ENCODE data around the gene TARDBP. TPM values are rescaled to one million over a fixed set of nuclear protein-coding genes. Genes with fewer than 3 reads are reported as not detected.

The TARDBP gene
- polyA plus RNA-seq, 1 donor from 2014 or later, result 129 TPM

- peaks cover 10% of the 10 kb centered on the region for H3K36me3 ChIP-seq (ENCODE audit: insufficient read depth, low read length)
- H3K9me2 ChIP-seq (ENCODE audit: insufficient read depth, low read length), result no peaks in the 10 kb centered on the region
- H2AFZ ChIP-seq (ENCODE audit: low read depth, low read length), result no peak overlapping the region
- peaks cover 5% of the 10 kb centered on the region for H4K20me1 ChIP-seq (ENCODE audit: insufficient read depth)
- H3K9me3 ChIP-seq (ENCODE audit: low read length), result no peaks in the 10 kb centered on the region
- no peak for TF ChIP-seq SMC3 (conservative IDR thresholded peaks at IDR 0.05; ENCODE audit: poor library complexity)
- TF ChIP-seq TAF1 (IDR thresholded peaks at IDR 0.05; ENCODE audit: low read depth), result no peak
- TF ChIP-seq EZH2 (IDR thresholded peaks at IDR 0.05; ENCODE audit: borderline replicate concordance, insufficient read depth, low read length, poor library complexity, severe bottlenecking), result no peak
- no peak for TF ChIP-seq CTCF (IDR thresholded peaks at IDR 0.05; ENCODE audit: poor library complexity, severe bottlenecking)
- TF ChIP-seq POLR2AphosphoS5 (IDR thresholded peaks at IDR 0.05), result no peak
- TF ChIP-seq MXI1 (conservative IDR thresholded peaks at IDR 0.05; ENCODE audit: poor library complexity, severe bottlenecking), result no peak
- TF ChIP-seq, protein P1, sequence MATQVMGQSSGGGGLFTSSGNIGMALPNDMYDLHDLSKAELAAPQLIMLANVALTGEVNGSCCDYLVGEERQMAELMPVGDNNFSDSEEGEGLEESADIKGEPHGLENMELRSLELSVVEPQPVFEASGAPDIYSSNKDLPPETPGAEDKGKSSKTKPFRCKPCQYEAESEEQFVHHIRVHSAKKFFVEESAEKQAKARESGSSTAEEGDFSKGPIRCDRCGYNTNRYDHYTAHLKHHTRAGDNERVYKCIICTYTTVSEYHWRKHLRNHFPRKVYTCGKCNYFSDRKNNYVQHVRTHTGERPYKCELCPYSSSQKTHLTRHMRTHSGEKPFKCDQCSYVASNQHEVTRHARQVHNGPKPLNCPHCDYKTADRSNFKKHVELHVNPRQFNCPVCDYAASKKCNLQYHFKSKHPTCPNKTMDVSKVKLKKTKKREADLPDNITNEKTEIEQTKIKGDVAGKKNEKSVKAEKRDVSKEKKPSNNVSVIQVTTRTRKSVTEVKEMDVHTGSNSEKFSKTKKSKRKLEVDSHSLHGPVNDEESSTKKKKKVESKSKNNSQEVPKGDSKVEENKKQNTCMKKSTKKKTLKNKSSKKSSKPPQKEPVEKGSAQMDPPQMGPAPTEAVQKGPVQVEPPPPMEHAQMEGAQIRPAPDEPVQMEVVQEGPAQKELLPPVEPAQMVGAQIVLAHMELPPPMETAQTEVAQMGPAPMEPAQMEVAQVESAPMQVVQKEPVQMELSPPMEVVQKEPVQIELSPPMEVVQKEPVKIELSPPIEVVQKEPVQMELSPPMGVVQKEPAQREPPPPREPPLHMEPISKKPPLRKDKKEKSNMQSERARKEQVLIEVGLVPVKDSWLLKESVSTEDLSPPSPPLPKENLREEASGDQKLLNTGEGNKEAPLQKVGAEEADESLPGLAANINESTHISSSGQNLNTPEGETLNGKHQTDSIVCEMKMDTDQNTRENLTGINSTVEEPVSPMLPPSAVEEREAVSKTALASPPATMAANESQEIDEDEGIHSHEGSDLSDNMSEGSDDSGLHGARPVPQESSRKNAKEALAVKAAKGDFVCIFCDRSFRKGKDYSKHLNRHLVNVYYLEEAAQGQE (IDR thresholded peaks at IDR 0.05; ENCODE audit: borderline replicate concordance), result no peak
- TF ChIP-seq RAD21 (conservative IDR thresholded peaks at IDR 0.05), result no peak
- no peak for TF ChIP-seq EP300 (conservative IDR thresholded peaks at IDR 0.05; ENCODE audit: poor library complexity, severe bottlenecking)
- no peak overlapping the region for H3K27ac ChIP-seq (ENCODE audit: low read length)
- no peaks in the 10 kb centered on the region for H3K27me3 ChIP-seq (ENCODE audit: insufficient read depth, low read depth, low read length)
- no peak overlapping the region for H3K9ac ChIP-seq (ENCODE audit: low read length)
- no peaks in the 10 kb centered on the region for H3F3A ChIP-seq (ENCODE audit: insufficient read depth, low read length, poor library complexity, severe bottlenecking)
- H3K4me2 ChIP-seq (ENCODE audit: low read length), result no peak overlapping the region
- no peak overlapping the region for H3K4me3 ChIP-seq (ENCODE audit: low read length)
- H3K79me2 ChIP-seq (replicated peaks; ENCODE audit: insufficient read depth, low read length), result no peaks in the 10 kb centered on the region
These were observed 14.9 kb downstream of the TARDBP start for GRCh38 chr1:11027316-11027715.

DNA sequence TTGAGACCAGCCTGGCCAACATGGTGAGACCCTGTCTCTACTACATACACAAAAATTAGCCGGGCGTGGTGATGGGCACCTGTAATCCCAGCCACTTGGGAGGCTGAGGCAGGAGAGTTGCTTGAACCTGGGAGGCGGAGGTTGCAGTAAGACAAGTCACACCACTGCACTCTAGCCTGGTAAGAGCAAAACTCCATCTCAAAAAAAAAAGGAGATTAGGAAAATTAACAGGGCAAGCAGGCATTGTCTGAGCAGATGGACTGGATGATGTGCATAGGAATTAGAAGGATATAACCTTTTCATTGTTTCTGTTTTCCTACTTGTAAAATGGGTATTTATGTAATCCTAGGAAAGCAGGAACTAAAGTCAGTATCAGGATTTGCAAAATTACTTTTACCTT is 15.6 kb downstream of the TARDBP start:
- Histone ChIP-seq H3F3A (ENCODE audit: insufficient read depth, low read length, poor library complexity, severe bottlenecking) (no peaks in the 10 kb centered on the region), H3K4me3 (ENCODE audit: low read length) (no peak overlapping the region), H3K9me2 (ENCODE audit: insufficient read depth, low read length) (no peaks in the 10 kb centered on the region), H3K9me3 (ENCODE audit: low read length) (no peaks in the 10 kb centered on the region), H3K27ac (ENCODE audit: low read length) (no peak overlapping the region), H3K79me2 (replicated peaks; ENCODE audit: insufficient read depth, low read length) (no peaks in the 10 kb centered on the region), H2AFZ (ENCODE audit: low read depth, low read length) (no peak overlapping the region), H4K20me1 (ENCODE audit: insufficient read depth) (peaks cover 5% of the 10 kb centered on the region), H3K27me3 (ENCODE audit: insufficient read depth, low read depth, low read length) (no peaks in the 10 kb centered on the region), H3K9ac (ENCODE audit: low read length) (no peak overlapping the region), H3K4me2 (ENCODE audit: low read length) (no peak overlapping the region), H3K36me3 (ENCODE audit: insufficient read depth, low read length) (peaks cover 9% of the 10 kb centered on the region)
- TF ChIP-seq TAF1 (IDR thresholded peaks at IDR 0.05; ENCODE audit: low read depth) (no peak), CTCF (IDR thresholded peaks at IDR 0.05; ENCODE audit: poor library complexity, severe bottlenecking) (no peak), EP300 (conservative IDR thresholded peaks at IDR 0.05; ENCODE audit: poor library complexity, severe bottlenecking) (no peak), RAD21 (conservative IDR thresholded peaks at IDR 0.05) (no peak), POLR2AphosphoS5 (IDR thresholded peaks at IDR 0.05) (no peak), EZH2 (IDR thresholded peaks at IDR 0.05; ENCODE audit: borderline replicate concordance, insufficient read depth, low read length, poor library complexity, severe bottlenecking) (no peak), SMC3 (conservative IDR thresholded peaks at IDR 0.05; ENCODE audit: poor library complexity) (no peak), MXI1 (conservative IDR thresholded peaks at IDR 0.05; ENCODE audit: poor library complexity, severe bottlenecking) (no peak)
- TF ChIP-seq, protein P1 (IDR thresholded peaks at IDR 0.05; ENCODE audit: borderline replicate concordance), result no peak

Measured in neural cell (in vitro differentiated cells).